Frontal cortex (tissue), 4 donors: ENCODE results near the gene TGFBR3. TPM values are rescaled to one million over a fixed set of nuclear protein-coding genes. Genes with fewer than 3 reads are reported as not detected.

Source experiments
- DNase-seq, 2 donors: peaks; one replicate each; pipeline ENCODE4 v3.0.0; 2012; ENCODE audit warnings: low spot score in 2 of 2
- FAIRE-seq: peaks from 2 replicates; lab custom pipeline; 2012; peaks lifted over from hg19 to GRCh38; lab: Jason Lieb, UNC
- total RNA-seq: library from RNA; depleted of rRNA; stranded (reverse); fragments of >200 nt; gene quantifications from one replicate; pipeline ENCODE4 v1.2.3, GENCODE V29; 2014
- donor health status: control.
- donor health status: control.
- donor health status: control.

Gene TGFBR3
- total RNA-seq, 1 donor from 2014 or later, result 4.9 TPM

GRCh38 chr1:91791103-91791502 lies 94.8 kb downstream of the TGFBR3 start:
- no peak for FAIRE-seq
- no peak for DNase-seq

GRCh38 chr1:91790392-91790791 lies 95.6 kb downstream of the TGFBR3 start:
- FAIRE-seq, result no peak
- DNase-seq, result no peak

GRCh38 chr1:91789273-91789997 lies 96.5 kb downstream of the TGFBR3 start:
- FAIRE-seq, result no peak
- no peak for DNase-seq

- DNase-seq, result no peak
- no peak for FAIRE-seq
Measured at GRCh38 chr1:91787919-91788318, 98.0 kb downstream of the TGFBR3 start.

- no peak for FAIRE-seq
- no peak for DNase-seq
Measured at GRCh38 chr1:91784616-91785015, 101.3 kb downstream of the TGFBR3 start.

- FAIRE-seq, result no peak
- DNase-seq, result no peak
Measured at GRCh38 chr1:91784191-91784590, 101.8 kb downstream of the TGFBR3 start.

GRCh38 chr1:91783423-91784170 lies 102.4 kb downstream of the TGFBR3 start:
- FAIRE-seq, result no peak
- no peak for DNase-seq

GRCh38 chr1:91781901-91782622 lies 103.9 kb downstream of the TGFBR3 start:
- FAIRE-seq (no peak), DNase-seq (no peak)

GRCh38 chr1:91781371-91781825 lies 104.6 kb downstream of the TGFBR3 start:
- DNase-seq, result no peak
- no peak for FAIRE-seq

GRCh38 chr1:91779548-91780021 lies 106.4 kb downstream of the TGFBR3 start:
- DNase-seq, result no peak
- no peak for FAIRE-seq

- DNase-seq (no peak), FAIRE-seq (no peak)
Measured at GRCh38 chr1:91778964-91779363, 107.0 kb downstream of the TGFBR3 start.

GRCh38 chr1:91777630-91778300 lies 108.2 kb downstream of the TGFBR3 start:
- DNase-seq (no peak), FAIRE-seq (no peak)

GRCh38 chr1:91777196-91777595 lies 108.8 kb downstream of the TGFBR3 start:
- FAIRE-seq, result no peak
- DNase-seq, result no peak

GRCh38 chr1:91776068-91776794 lies 109.7 kb downstream of the TGFBR3 start:
- no peak for FAIRE-seq

GRCh38 chr1:91775227-91775626 lies 110.7 kb downstream of the TGFBR3 start:
- FAIRE-seq (no peak), DNase-seq (no peak)

More at GRCh38 chr1:91776068-91776794, 109.7 kb downstream of the TGFBR3 start:
- DNase-seq, result no peak

GRCh38 chr1:91774520-91775203 lies 111.3 kb downstream of the TGFBR3 start:
- no peak for FAIRE-seq

GRCh38 chr1:91771717-91772116 lies 114.2 kb downstream of the TGFBR3 start:
- FAIRE-seq (no peak), DNase-seq (no peak)

More at GRCh38 chr1:91774520-91775203, 111.3 kb downstream of the TGFBR3 start:
- DNase-seq, result no peak

GRCh38 chr1:91770667-91771268 lies 115.2 kb downstream of the TGFBR3 start:
- no peak for FAIRE-seq
- DNase-seq, result no peak
